ENCODE results near the gene ST8SIA4.

ST8SIA4 gene

DNA sequence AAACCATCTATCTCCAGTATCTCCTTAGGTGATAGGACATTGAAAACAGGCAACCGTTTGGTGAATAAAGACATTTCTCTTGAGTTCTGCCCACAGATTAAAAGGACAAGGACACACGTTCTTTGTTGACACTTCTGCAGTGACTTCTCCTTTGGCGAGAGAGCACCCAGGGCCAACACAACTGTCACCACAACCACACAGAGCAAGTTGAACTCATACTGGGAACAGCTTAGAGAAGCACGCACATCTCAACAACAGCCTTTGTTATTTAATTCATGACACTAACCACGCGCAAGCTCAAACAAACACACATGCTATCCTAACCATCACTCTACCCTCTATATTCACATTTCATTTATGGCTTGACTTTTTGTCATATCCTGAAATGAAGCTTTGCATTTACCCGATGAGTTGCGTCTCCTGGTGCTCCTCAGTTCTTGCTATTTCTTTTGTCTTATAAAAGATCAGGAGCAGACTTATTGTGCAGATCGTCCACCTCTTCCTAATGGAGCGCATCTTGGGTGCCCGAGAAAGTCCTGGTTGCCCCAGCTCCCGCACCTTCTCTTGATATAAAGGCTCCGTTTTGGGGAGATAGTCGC, 543 bp downstream of the ST8SIA4 start:
- H3K4me1 ChIP-seq (ENCODE audit: insufficient read depth, insufficient read length) = no peaks in the 10 kb centered on the region
- TF ChIP-seq ZNF274 (IDR thresholded peaks at IDR 0.05; ENCODE audit: low read depth, low read length) (no peak), SUZ12 (IDR thresholded peaks at IDR 0.05; ENCODE audit: extremely low read depth, insufficient read depth, insufficient read length) (no peak), YY1 (IDR thresholded peaks at IDR 0.05; ENCODE audit: insufficient read depth, insufficient read length) (no peak)
- H3K9ac ChIP-seq (ENCODE audit: insufficient read length, low read depth) = peak overlapping the region; percentile 32
- peaks cover 52% of the 10 kb centered on the region for H3K27me3 ChIP-seq (ENCODE audit: insufficient read depth, insufficient read length)
- H3K9me3 ChIP-seq (ENCODE audit: insufficient read depth, low read length) = no peaks in the 10 kb centered on the region
- no peaks in the 10 kb centered on the region for H3K36me3 ChIP-seq (ENCODE audit: insufficient read depth, insufficient read length, low read length)
- DNase-seq (ENCODE audit: low read depth, low spot score) = no peak
- peak overlapping the region; percentile 41 for H3K4me3 ChIP-seq (ENCODE audit: insufficient read length, low read depth)

DNA sequence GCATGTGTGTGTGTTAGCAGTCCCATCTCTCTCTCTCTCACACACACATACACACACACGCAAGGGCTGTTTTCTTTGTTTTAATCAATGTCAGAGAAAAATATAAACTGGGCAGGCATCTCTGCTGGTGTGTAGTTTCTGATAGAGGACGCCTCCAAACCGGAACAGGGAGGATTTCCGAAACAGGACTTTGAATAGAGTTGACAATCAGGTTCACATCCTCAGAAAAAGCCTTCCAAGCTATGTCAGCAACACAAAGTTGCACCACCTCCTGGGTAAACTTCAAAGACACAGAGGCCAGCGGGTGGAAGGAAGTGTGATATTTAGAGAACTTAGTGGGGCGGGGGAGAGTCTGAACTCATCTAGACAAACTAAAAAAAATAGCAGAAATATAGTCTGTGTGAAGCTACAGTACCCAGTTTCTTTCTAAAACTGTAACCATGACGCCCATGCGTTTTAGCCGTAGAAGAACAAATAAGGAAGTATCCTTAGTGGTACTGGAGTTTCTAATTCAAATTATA, 1.2 kb downstream of the ST8SIA4 start:
- Histone ChIP-seq H3K4me3 (ENCODE audit: insufficient read length, low read depth) (no peak overlapping the region), H3K9me3 (ENCODE audit: insufficient read depth, low read length) (no peaks in the 10 kb centered on the region), H3K9ac (ENCODE audit: insufficient read length, low read depth) (no peak overlapping the region), H3K36me3 (ENCODE audit: insufficient read depth, insufficient read length, low read length) (no peaks in the 10 kb centered on the region), H3K4me1 (ENCODE audit: insufficient read depth, insufficient read length) (no peaks in the 10 kb centered on the region), H3K27me3 (ENCODE audit: insufficient read depth, insufficient read length) (peaks cover 52% of the 10 kb centered on the region)
- no peak for DNase-seq (ENCODE audit: low read depth, low spot score)
- TF ChIP-seq SUZ12 (IDR thresholded peaks at IDR 0.05; ENCODE audit: extremely low read depth, insufficient read depth, insufficient read length) (no peak), YY1 (IDR thresholded peaks at IDR 0.05; ENCODE audit: insufficient read depth, insufficient read length) (no peak), ZNF274 (IDR thresholded peaks at IDR 0.05; ENCODE audit: low read depth, low read length) (no peak)

DNA sequence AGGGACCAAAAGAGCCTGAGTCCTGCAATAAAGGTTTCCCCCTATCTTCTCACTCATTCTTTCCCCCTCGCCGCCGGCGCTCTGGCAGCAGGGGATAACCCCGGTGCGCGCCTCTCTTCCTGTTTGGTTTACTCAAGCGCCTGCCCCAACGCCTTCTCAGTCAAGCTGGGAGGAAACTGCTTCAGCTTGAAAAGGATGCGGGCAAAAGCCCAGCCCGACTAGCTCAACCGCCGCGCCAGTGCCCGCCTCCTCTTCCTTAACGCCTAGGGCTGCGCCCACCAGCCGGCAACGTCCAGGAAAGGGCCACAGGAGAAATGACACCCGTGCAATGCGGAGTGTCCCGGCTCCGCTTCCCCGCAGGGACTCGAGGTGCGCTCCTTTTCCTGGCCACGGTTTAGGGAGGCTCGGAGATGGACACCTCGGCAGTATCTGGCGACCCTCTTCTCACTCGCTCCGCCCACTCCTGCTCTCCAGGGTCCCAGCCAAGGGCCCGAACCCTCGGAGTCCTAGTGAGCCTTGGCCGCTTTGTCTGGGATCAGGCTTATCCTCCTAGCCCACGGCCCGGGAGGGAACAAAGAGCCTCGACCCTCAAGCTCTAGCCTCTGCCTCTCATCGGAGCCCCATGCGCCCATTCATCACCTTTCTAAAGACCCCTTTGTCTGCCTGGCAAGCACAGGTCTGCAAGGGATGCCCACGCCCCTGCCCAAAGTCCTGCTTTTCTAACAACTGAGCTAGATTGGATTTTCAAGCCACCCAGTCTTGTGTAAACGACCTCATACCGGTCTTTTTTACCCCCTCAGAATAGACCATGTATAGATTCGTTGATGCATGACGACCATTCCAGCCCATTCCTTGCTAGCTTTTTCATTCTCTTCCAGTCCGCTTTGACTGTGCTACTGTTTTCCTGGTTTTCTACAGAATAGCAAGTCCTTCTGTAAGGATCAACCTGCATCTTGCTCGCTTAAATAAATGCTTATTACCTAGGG, 2.0 kb downstream of the ST8SIA4 start:
- peak overlapping the region; percentile 60 for H3K4me3 ChIP-seq (ENCODE audit: insufficient read length, low read depth)
- peak overlapping the region; percentile 56 for H3K9ac ChIP-seq (ENCODE audit: insufficient read length, low read depth)
- peaks cover 52% of the 10 kb centered on the region for H3K27me3 ChIP-seq (ENCODE audit: insufficient read depth, insufficient read length)

DNA sequence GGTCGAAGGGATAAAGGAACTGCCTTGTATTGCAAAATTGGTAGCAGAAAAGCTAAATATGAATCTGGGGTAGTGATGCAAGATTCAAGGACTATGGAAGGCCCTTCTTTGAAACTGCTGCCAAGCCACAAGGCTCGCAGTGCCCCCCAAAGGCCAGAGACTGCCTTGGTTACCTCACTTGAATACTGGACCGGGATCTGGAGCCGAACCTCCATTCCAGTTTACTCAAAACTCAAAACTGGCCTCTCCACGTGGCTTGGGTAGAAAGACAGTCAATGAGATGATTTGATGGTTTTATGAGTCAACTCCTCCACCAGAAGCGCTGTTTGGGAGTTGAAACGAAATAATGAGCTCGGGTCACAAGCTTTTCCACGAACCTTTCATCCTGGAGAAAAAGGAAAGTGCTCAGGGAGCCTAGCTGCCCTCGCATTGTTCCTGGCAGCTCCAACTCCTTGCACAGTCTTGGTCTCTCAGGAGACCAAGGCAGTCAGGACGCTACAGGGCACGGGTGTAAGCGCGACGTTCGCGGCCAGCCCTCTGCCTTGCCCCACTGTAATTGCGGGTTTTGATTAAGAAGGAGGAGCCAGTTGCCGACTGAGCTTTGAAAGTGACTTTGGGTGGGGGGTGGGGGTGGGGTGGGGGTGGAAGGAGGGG, 2.8 kb downstream of the ST8SIA4 start:
- Histone ChIP-seq H3K4me3 (ENCODE audit: insufficient read length, low read depth) (peak overlapping the region; percentile 60), H3K36me3 (ENCODE audit: insufficient read depth, insufficient read length, low read length) (no peaks in the 10 kb centered on the region), H3K9ac (ENCODE audit: insufficient read length, low read depth) (peak overlapping the region; percentile 72), H3K9me3 (ENCODE audit: insufficient read depth, low read length) (no peaks in the 10 kb centered on the region), H3K4me1 (ENCODE audit: insufficient read depth, insufficient read length) (no peaks in the 10 kb centered on the region), H3K27me3 (ENCODE audit: insufficient read depth, insufficient read length) (peaks cover 52% of the 10 kb centered on the region)
- no peak for TF ChIP-seq SUZ12 (IDR thresholded peaks at IDR 0.05; ENCODE audit: extremely low read depth, insufficient read depth, insufficient read length)
- TF ChIP-seq YY1 (IDR thresholded peaks at IDR 0.05; ENCODE audit: insufficient read depth, insufficient read length) = no peak
- no peak for TF ChIP-seq ZNF274 (IDR thresholded peaks at IDR 0.05; ENCODE audit: low read depth, low read length)
- no peak for DNase-seq (ENCODE audit: low read depth, low spot score)

More for the DNA sequence above, 2.0 kb downstream of the ST8SIA4 start:
- Histone ChIP-seq H3K36me3 (ENCODE audit: insufficient read depth, insufficient read length, low read length) (no peaks in the 10 kb centered on the region), H3K4me1 (ENCODE audit: insufficient read depth, insufficient read length) (no peaks in the 10 kb centered on the region), H3K9me3 (ENCODE audit: insufficient read depth, low read length) (no peaks in the 10 kb centered on the region)
- DNase-seq (ENCODE audit: low read depth, low spot score) = no peak
- TF ChIP-seq YY1 (IDR thresholded peaks at IDR 0.05; ENCODE audit: insufficient read depth, insufficient read length) = no peak

DNA sequence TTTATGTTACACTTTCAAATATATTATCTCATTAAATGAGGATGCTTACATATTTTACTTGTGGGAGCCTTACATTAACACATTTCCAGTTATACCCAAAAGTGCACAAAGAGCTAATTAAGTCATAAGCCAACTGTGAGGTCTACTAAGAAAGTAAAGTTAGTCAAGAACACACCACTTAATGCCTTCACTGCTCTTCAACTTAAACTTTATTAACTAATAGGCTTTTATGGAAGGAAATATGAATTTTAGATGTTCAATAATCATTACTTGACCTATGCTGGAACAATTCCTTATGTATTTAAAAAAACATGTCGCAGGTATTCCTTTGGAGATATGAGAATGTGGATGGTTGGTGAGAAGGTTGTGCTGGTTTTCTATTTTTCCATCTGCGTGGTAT, 3.4 kb downstream of the ST8SIA4 start:
- no peaks in the 10 kb centered on the region for H3K9me3 ChIP-seq (ENCODE audit: insufficient read depth, low read length)
- peaks cover 48% of the 10 kb centered on the region for H3K27me3 ChIP-seq (ENCODE audit: insufficient read depth, insufficient read length)
- no peak overlapping the region for H3K9ac ChIP-seq (ENCODE audit: insufficient read length, low read depth)
- H3K36me3 ChIP-seq (ENCODE audit: insufficient read depth, insufficient read length, low read length) = no peaks in the 10 kb centered on the region
- TF ChIP-seq SUZ12 (IDR thresholded peaks at IDR 0.05; ENCODE audit: extremely low read depth, insufficient read depth, insufficient read length) (no peak), ZNF274 (IDR thresholded peaks at IDR 0.05; ENCODE audit: low read depth, low read length) (no peak), YY1 (IDR thresholded peaks at IDR 0.05; ENCODE audit: insufficient read depth, insufficient read length) (no peak)
- H3K4me1 ChIP-seq (ENCODE audit: insufficient read depth, insufficient read length) = no peaks in the 10 kb centered on the region
- DNase-seq (ENCODE audit: low read depth, low spot score) = no peak
- no peak overlapping the region for H3K4me3 ChIP-seq (ENCODE audit: insufficient read length, low read depth)

DNA sequence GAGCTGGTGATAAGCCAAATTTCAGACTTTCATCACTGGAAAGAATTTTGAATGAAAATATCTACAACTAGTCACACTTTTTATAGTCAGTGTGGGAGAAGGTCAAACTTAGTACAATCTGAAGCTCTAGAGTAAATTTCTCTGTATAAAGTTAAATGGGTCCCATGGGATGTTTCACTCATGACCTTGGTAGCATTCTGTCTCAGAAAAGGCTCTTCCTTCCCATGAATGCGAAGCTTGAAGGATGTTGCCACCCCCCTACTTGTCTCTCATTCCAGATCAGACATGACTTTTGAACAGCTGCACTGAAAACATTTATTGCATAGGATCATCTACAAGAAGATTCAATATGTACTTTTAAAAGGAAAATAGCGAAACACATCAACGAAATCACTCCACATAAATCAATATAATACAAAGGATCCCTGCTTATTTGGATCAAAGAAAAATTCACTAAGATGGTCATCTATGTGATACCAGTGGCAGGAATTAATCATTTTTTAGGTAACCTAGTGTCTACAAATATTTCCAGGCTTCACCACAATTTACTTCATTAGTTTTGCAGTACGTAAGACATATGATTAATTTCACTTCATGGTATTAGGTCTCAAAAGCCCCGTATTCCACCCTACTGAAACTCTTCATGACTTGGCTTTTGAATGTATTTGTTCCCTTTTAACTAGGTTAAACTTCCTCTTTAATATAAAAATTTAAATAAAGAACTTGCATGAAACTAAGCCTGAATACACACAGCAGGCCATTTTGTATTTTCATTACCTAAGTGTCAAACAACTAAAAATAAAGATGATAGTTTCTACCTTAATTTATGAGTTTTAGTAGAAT, 4.4 kb downstream of the ST8SIA4 start:
- DNase-seq (ENCODE audit: low read depth, low spot score) = no peak
- Histone ChIP-seq H3K4me3 (ENCODE audit: insufficient read length, low read depth) (no peak overlapping the region), H3K9me3 (ENCODE audit: insufficient read depth, low read length) (no peaks in the 10 kb centered on the region), H3K4me1 (ENCODE audit: insufficient read depth, insufficient read length) (no peaks in the 10 kb centered on the region), H3K27me3 (ENCODE audit: insufficient read depth, insufficient read length) (peaks cover 39% of the 10 kb centered on the region), H3K36me3 (ENCODE audit: insufficient read depth, insufficient read length, low read length) (no peaks in the 10 kb centered on the region), H3K9ac (ENCODE audit: insufficient read length, low read depth) (no peak overlapping the region)
- TF ChIP-seq YY1 (IDR thresholded peaks at IDR 0.05; ENCODE audit: insufficient read depth, insufficient read length) = no peak
- no peak for TF ChIP-seq SUZ12 (IDR thresholded peaks at IDR 0.05; ENCODE audit: extremely low read depth, insufficient read depth, insufficient read length)
- no peak for TF ChIP-seq ZNF274 (IDR thresholded peaks at IDR 0.05; ENCODE audit: low read depth, low read length)

Measured in NT2/D1 (cell line).